Measurements from ENCODE around the gene SIRT1. TPM values are rescaled to one million over a fixed set of nuclear protein-coding genes. Genes with fewer than 3 reads are reported as not detected.

The SIRT1 gene
- polyA plus RNA-seq, 3 donors: 4.4 to 8.4 (median 8.3) TPM

DNA sequence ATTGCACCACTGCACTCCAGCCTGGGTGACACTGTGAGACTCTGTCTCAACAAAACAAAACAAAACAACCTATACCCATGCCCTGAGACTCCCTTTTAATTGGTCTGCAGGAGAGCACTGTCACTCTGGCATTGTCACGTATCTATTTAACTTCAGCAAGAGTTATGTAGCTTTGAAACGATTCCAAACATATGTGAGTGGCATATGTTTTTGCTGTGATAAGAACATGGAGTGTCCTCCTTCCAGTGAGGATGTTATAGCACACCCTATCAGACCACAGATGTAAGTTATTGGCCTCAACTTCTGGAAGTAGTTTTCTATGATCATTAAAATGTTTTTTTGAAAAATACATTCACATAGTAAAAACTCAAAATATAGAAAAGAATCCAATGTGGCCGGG, 30.9 kb upstream of the SIRT1 start:
- Histone ChIP-seq H3K36me3 (replicated peaks in 1 of 2; ENCODE audit: control insufficient read depth in 1 of 2, insufficient read depth in 2 of 2, low read length in 2 of 2) (no peaks in the 10 kb centered on the region), H3K4me3 (replicated peaks in 1 of 3; ENCODE audit: low read depth in 2 of 3, low read length in 3 of 3) (no peak overlapping the region), H3K27me3 (ENCODE audit: control insufficient read depth in 2 of 2, insufficient read depth in 2 of 2, low read length in 2 of 2) (no peaks in the 10 kb centered on the region), H3K79me2 (ENCODE audit: insufficient read depth, low read length) (no peaks in the 10 kb centered on the region), H3K4me1 (ENCODE audit: control insufficient read depth in 1 of 2, insufficient read depth in 2 of 2, low read length in 2 of 2) (peaks cover 0 to 3% of the 10 kb centered on the region in 2 donors), H3K9me3 (replicated peaks in 1 of 2; ENCODE audit: control insufficient read depth in 1 of 2, insufficient read depth in 1 of 2, low read length in 2 of 2) (no peaks in the 10 kb centered on the region), H4K20me1 (ENCODE audit: insufficient read depth, low read length) (no peaks in the 10 kb centered on the region), H3K4me2 (replicated peaks; ENCODE audit: extremely low read depth, low read length, poor library complexity, severe bottlenecking) (no peak overlapping the region), H2AFZ (ENCODE audit: insufficient read depth, low read depth, low read length, poor library complexity, severe bottlenecking) (no peak overlapping the region), H3K27ac (ENCODE audit: low read depth in 1 of 2, low read length in 2 of 2) (no peak overlapping the region), H3K9ac (ENCODE audit: insufficient read depth, low read length, poor library complexity, severe bottlenecking) (no peak overlapping the region)
- TF ChIP-seq, protein P1, sequence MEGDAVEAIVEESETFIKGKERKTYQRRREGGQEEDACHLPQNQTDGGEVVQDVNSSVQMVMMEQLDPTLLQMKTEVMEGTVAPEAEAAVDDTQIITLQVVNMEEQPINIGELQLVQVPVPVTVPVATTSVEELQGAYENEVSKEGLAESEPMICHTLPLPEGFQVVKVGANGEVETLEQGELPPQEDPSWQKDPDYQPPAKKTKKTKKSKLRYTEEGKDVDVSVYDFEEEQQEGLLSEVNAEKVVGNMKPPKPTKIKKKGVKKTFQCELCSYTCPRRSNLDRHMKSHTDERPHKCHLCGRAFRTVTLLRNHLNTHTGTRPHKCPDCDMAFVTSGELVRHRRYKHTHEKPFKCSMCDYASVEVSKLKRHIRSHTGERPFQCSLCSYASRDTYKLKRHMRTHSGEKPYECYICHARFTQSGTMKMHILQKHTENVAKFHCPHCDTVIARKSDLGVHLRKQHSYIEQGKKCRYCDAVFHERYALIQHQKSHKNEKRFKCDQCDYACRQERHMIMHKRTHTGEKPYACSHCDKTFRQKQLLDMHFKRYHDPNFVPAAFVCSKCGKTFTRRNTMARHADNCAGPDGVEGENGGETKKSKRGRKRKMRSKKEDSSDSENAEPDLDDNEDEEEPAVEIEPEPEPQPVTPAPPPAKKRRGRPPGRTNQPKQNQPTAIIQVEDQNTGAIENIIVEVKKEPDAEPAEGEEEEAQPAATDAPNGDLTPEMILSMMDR (IDR thresholded peaks at IDR 0.05): no peak
- intact Hi-C loops (cut with micrococcal nuclease): loop anchor here in 1 of 2 donors (10.0 kb wide), 2 partner anchors 221 to 301 kb away; partner anchors contain the start of gene HERC4
- H3K27ac Mint-ChIP-seq: no peak overlapping the region
- DNase-seq: no peak
- H3K36me3 Mint-ChIP-seq: no peaks in the 10 kb centered on the region
- WGBS (ENCODE audit: insufficient coverage): no CpG with 5 or more reads among the region's 3 CpGs
- H3K4me3 Mint-ChIP-seq: no peak overlapping the region
- peaks cover 12% of the 10 kb centered on the region for H3K4me1 Mint-ChIP-seq
- H3K9me3 Mint-ChIP-seq: no peaks in the 10 kb centered on the region
- peaks cover 0 to 8% (median 0%) of the 10 kb centered on the region in 3 donors for H3K27me3 Mint-ChIP-seq (ENCODE audit: low read depth in 3 of 3)

DNA sequence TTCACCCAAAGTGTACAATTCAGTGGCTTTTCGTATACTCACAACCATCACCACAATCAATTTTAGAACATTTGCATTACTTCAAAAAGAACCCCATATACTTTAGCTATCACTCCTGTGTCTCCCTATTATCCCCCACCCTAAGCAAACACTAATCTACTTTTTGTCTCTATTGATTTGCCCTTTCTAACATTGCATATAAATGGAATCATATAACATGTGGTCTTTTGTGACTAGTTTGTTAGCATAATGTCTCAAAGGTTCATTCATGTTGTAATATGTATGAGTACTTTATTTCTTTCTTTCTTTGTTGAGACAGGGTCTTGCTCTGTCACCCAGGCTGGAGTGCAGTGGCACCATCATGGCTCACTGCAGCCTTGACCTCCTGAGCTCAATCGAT, 25.5 kb upstream of the SIRT1 start:
- TF ChIP-seq, protein P1 (IDR thresholded peaks at IDR 0.05): no peak
- intact Hi-C loops (cut with micrococcal nuclease): loop anchor here in 1 of 2 donors (10.0 kb wide), 2 partner anchors 216 to 296 kb away; partner anchors contain the start of gene HERC4
- Mint-ChIP-seq H3K27me3 (ENCODE audit: low read depth in 3 of 3) (peaks cover 0 to 4% (median 0%) of the 10 kb centered on the region in 3 donors), H3K4me3 (no peak overlapping the region), H3K27ac (no peak overlapping the region), H3K4me1 (peaks cover 7% of the 10 kb centered on the region), H3K9me3 (no peaks in the 10 kb centered on the region), H3K36me3 (no peaks in the 10 kb centered on the region)
- H3K4me2 ChIP-seq (replicated peaks; ENCODE audit: extremely low read depth, low read length, poor library complexity, severe bottlenecking): no peak overlapping the region
- H3K27ac ChIP-seq (ENCODE audit: low read depth in 1 of 2, low read length in 2 of 2): no peak overlapping the region
- no peaks in the 10 kb centered on the region for H3K36me3 ChIP-seq (replicated peaks in 1 of 2; ENCODE audit: control insufficient read depth in 1 of 2, insufficient read depth in 2 of 2, low read length in 2 of 2)
- H3K9me3 ChIP-seq (replicated peaks in 1 of 2; ENCODE audit: control insufficient read depth in 1 of 2, insufficient read depth in 1 of 2, low read length in 2 of 2): no peaks in the 10 kb centered on the region
- no peaks in the 10 kb centered on the region for H4K20me1 ChIP-seq (ENCODE audit: insufficient read depth, low read length)
- no CpG with 5 or more reads among the region's 2 CpGs for WGBS (ENCODE audit: insufficient coverage)
- H2AFZ ChIP-seq (ENCODE audit: insufficient read depth, low read depth, low read length, poor library complexity, severe bottlenecking): no peak overlapping the region
- no peak for DNase-seq
- H3K27me3 ChIP-seq (ENCODE audit: control insufficient read depth in 2 of 2, insufficient read depth in 2 of 2, low read length in 2 of 2): no peaks in the 10 kb centered on the region
- peaks cover 0 to under 1% of the 10 kb centered on the region in 2 donors for H3K4me1 ChIP-seq (ENCODE audit: control insufficient read depth in 1 of 2, insufficient read depth in 2 of 2, low read length in 2 of 2)
- no peak overlapping the region for H3K9ac ChIP-seq (ENCODE audit: insufficient read depth, low read length, poor library complexity, severe bottlenecking)
- no peaks in the 10 kb centered on the region for H3K79me2 ChIP-seq (ENCODE audit: insufficient read depth, low read length)
- no peak overlapping the region for H3K4me3 ChIP-seq (replicated peaks in 1 of 3; ENCODE audit: low read depth in 2 of 3, low read length in 3 of 3)

Measured in CD14-positive monocyte (primary cell).